Activated naive CD8-positive, alpha-beta T cell (primary cell): ENCODE results near the gene OR51L1.

Experiments
- H3K27ac Mint-ChIP-seq: one replicate; pipeline ENCODE4 v1.8.0; 2021; ENCODE audit warnings: mixed read lengths
- H3K27me3 Mint-ChIP-seq: one replicate; pipeline ENCODE4 v1.8.0; 2021; ENCODE audit warnings: mixed read lengths
- H3K36me3 Mint-ChIP-seq: one replicate; pipeline ENCODE4 v1.8.0; 2021; ENCODE audit warnings: mixed read lengths
- H3K4me1 Mint-ChIP-seq: one replicate; pipeline ENCODE4 v1.8.0; 2021; ENCODE audit warnings: low read depth, mixed read lengths
- H3K4me3 Mint-ChIP-seq: one replicate; pipeline ENCODE4 v1.8.0; 2021; ENCODE audit warnings: mild to moderate bottlenecking, mixed read lengths
- H3K9me3 Mint-ChIP-seq: one replicate; pipeline ENCODE4 v1.8.0; 2021; ENCODE audit warnings: low read depth, mixed read lengths

The OR51L1 gene

DNA sequence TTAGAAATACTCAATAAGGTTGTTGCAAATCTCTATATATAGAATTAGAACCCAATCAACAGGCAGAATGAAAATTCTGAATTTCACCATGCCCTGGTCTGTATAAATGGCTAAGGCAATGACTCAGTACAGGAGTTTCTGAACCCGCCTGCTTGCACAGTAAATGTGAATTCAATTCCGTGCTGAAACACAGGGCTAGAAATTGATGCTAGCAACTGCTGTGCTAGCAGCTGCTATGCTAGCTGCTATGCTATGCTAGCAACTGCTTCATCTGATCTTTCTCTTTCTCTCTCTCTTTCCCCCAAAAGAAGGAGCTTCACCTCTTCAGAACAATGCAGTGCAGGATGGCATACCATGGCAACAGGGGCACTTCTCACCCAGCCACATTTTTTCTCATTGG, 42.0 kb downstream of the OR51L1 start:
- Mint-ChIP-seq H3K27ac (no peak overlapping the region), H3K4me3 (no peak overlapping the region), H3K4me1 (no peaks in the 10 kb centered on the region), H3K36me3 (no peaks in the 10 kb centered on the region), H3K27me3 (no peaks in the 10 kb centered on the region), H3K9me3 (no peaks in the 10 kb centered on the region)

DNA sequence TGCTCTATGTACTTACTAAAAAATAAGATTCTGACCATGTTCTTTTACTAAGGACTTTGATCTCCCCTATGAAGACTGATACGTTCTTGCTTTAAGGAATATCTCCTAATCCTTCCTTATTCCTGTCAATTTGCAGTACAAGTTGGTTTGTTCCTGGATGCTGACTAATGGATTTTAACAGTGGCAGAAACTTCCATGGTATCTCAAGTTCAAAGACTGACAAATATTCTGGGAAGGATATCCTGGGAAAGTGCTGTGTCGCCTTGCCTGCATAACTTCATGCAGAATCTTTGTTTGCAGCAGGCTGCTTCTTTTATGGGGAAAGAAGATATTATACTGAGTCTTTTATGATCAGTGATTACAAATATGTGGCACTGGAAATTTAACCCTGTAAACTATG, 43.3 kb downstream of the OR51L1 start:
- Mint-ChIP-seq H3K27ac (no peak overlapping the region), H3K27me3 (no peaks in the 10 kb centered on the region), H3K36me3 (no peaks in the 10 kb centered on the region), H3K4me3 (no peak overlapping the region), H3K9me3 (no peaks in the 10 kb centered on the region), H3K4me1 (no peaks in the 10 kb centered on the region)

DNA sequence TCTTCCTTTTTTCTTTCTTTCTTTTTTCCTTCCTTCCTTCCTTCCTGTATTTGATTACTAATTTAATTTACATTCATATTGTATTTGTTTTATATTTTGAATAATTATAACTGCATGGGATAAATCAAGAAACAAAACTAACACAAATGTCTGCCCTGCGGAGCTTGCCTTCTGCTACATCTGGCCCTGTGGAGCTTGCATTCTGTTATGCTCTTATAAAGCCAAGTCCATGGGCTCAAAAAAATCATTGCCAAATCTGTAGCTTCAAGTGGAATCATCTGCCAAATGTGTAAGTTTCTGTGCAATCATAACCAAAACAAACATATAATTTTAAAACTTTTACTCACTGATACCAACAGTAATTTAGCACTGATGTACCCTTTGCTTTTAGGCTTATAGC, 43.7 kb downstream of the OR51L1 start:
- no peak overlapping the region for H3K27ac Mint-ChIP-seq
- no peaks in the 10 kb centered on the region for H3K27me3 Mint-ChIP-seq

DNA sequence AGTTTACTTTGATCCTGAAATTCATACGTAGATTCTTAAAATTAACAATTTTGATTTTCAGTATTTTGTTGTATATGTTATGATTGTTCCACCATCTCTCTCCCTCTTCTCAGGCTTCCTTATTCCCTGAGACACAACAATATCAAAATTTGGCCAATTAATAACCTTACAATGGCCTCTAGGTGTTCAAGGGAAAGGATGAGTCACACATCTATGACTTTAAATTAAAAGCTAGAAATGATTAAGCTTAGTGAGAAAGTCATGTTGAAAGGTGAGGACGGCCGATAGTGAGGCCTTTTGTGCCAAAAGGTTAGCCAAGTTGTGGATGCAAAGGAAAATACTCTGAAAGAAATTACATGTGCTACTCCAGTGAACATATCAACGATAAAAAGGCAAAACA, 46.2 kb downstream of the OR51L1 start:
- no peak overlapping the region for H3K27ac Mint-ChIP-seq

More for the DNA sequence above, 43.7 kb downstream of the OR51L1 start:
- Mint-ChIP-seq H3K4me1 (no peaks in the 10 kb centered on the region), H3K9me3 (no peaks in the 10 kb centered on the region), H3K36me3 (no peaks in the 10 kb centered on the region), H3K4me3 (no peak overlapping the region)

DNA sequence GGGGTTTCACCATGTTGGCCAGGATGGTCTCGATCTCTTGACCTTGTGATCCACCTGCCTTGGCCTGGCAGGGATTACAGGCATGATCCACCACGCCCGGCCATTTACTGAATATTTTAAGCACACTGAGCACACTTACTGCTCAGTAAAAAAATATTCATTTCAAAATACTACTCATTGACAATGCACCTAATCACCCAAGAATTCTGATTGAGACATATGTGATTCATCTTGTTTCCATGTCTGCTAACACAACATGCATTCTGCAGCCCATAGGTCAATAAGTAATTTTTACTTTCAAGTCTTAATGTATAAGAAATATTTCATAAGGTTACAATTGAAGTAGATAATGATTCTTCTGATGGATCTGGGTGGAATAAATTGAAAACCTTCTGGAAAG, 47.4 kb downstream of the OR51L1 start:
- no peaks in the 10 kb centered on the region for H3K27me3 Mint-ChIP-seq
- no peaks in the 10 kb centered on the region for H3K36me3 Mint-ChIP-seq

More for the DNA sequence above, 46.2 kb downstream of the OR51L1 start:
- no peaks in the 10 kb centered on the region for H3K27me3 Mint-ChIP-seq
- no peaks in the 10 kb centered on the region for H3K9me3 Mint-ChIP-seq
- H3K4me1 Mint-ChIP-seq: no peaks in the 10 kb centered on the region
- H3K36me3 Mint-ChIP-seq: no peaks in the 10 kb centered on the region
- H3K4me3 Mint-ChIP-seq: no peak overlapping the region

DNA sequence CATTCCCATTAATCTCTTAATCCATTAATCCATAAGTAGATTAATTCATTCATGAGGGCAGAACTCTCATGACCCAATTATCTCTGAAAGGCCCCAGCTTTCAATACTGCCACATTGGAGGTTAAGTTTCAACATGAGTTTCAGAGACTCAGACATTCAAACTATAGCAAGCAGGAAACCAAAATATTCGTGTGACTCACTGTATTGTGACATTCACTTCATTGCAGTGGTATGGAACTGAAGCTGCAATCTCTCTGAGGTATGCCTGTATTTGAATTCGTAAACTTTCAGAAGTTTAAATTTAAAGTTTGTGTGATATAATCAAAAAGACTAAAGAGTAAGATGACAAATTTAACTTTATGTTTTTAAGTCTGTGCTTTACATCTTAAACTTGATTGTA, 48.7 kb downstream of the OR51L1 start:
- H3K27ac Mint-ChIP-seq: no peak overlapping the region
- no peak overlapping the region for H3K4me3 Mint-ChIP-seq
- no peaks in the 10 kb centered on the region for H3K27me3 Mint-ChIP-seq
- H3K36me3 Mint-ChIP-seq: no peaks in the 10 kb centered on the region
- H3K4me1 Mint-ChIP-seq: no peaks in the 10 kb centered on the region
- H3K9me3 Mint-ChIP-seq: no peaks in the 10 kb centered on the region

More for the DNA sequence above, 47.4 kb downstream of the OR51L1 start:
- Mint-ChIP-seq H3K4me3 (no peak overlapping the region), H3K27ac (no peak overlapping the region), H3K9me3 (no peaks in the 10 kb centered on the region), H3K4me1 (no peaks in the 10 kb centered on the region)

DNA sequence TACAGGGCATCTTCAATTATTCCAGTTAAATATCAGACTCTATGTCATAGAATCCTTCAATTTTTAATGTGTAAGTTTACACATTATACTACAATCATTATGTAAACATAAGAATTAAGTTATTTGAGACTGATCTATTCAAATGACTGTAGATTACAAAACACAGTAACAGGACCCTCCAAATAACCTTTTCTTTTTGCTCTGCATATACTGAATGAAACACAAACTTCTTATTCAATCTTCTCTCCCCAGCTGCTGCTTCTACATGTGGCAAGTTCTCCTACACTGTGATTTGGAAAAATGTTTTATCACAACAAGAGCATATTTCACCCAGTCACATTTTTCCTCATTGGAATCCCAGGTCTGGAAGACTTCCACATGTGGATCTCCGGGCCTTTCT, 51.6 kb downstream of the OR51L1 start, which contains the start of gene OR52J3:
TSS of gene OR52J3 (plus strand) at position 301 of the 400 bp plus-strand sequence. CDS start at position 301, 0 bp downstream.
- H3K27me3 Mint-ChIP-seq: peaks cover 1% of the 10 kb centered on the region
- no peaks in the 10 kb centered on the region for H3K4me1 Mint-ChIP-seq
- no peak within 1 kb of the TSS for H3K27ac Mint-ChIP-seq

DNA sequence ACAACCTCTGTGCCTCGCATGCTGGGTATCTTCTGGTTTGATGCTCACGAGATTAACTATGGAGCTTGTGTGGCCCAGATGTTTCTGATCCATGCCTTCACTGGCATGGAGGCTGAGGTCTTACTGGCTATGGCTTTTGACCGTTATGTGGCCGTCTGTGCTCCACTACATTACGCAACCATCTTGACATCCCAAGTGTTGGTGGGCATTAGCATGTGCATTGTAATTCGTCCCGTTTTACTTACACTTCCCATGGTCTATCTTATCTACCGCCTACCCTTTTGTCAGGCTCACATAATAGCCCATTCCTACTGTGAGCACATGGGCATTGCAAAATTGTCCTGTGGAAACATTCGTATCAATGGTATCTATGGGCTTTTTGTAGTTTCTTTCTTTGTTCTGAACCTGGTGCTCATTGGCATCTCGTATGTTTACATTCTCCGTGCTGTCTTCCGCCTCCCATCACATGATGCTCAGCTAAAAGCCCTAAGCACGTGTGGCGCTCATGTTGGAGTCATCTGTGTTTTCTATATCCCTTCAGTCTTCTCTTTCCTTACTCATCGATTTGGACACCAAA, 52.2 kb downstream of the OR51L1 start:
- H3K36me3 Mint-ChIP-seq: no peaks in the 10 kb centered on the region
- H3K27me3 Mint-ChIP-seq: peaks cover 2% of the 10 kb centered on the region
- H3K9me3 Mint-ChIP-seq: no peaks in the 10 kb centered on the region

More for the DNA sequence above, 51.6 kb downstream of the OR51L1 start, which contains the start of gene OR52J3:
- Mint-ChIP-seq H3K9me3 (no peaks in the 10 kb centered on the region), H3K4me3 (no peak within 1 kb of the TSS), H3K36me3 (no peaks in the 10 kb centered on the region)

More for the DNA sequence above, 52.2 kb downstream of the OR51L1 start:
- Mint-ChIP-seq H3K4me3 (no peak overlapping the region), H3K27ac (no peak overlapping the region), H3K4me1 (no peaks in the 10 kb centered on the region)
